HEK293 (cell line): Measurements from ENCODE around the gene PADI3.

ENCODE experiments used
- CTCF ChIA-PET: fragments of 350-600 bp; formaldehyde crosslinking; extraction: SDS; loops from one replicate; lab custom pipeline; 2021; ENCODE audit warnings: antibody characterized with exemption; lab: Yijun Ruan, JAX
- POLR2A ChIA-PET: fragments of 300-600 bp; formaldehyde crosslinking; extraction: SDS; loops from one replicate; lab custom pipeline; 2020; ENCODE audit warnings: antibody characterized with exemption, inconsistent platforms; lab: Yijun Ruan, JAX
- H3K27ac ChIP-seq: fragments of 200-500 bp; sonication (Bioruptor generic); 2 replicates; pipeline ENCODE4 v1.5.1; 2014; ENCODE audit warnings: low read depth, low read length, control low read depth, inconsistent platforms; ENCODE audit errors: extremely low read depth
- H3K36me3 ChIP-seq, 2 experiments: fragments of 200-500 bp in 1 of 2; sonication (Bioruptor generic) in 1 of 2; 1 replicate in 1 of 2; 2 replicates in 1 of 2; pipeline ENCODE4 v1.5.1; 2014 to 2017; ENCODE audit warnings: inconsistent platforms in 2 of 2, low read length in 2 of 2; ENCODE audit not compliant: control insufficient read depth in 2 of 2, insufficient read depth in 1 of 2
- H3K4me1 ChIP-seq: fragments of 200-500 bp; sonication (Bioruptor generic); 2 replicates; pipeline ENCODE4 v1.5.1; 2014; ENCODE audit warnings: mild to moderate bottlenecking, low read length, inconsistent platforms; ENCODE audit not compliant: control insufficient read depth, insufficient read depth
- H3K4me3 ChIP-seq: 2 replicates; pipeline ENCODE4 v1.5.1; 2011; ENCODE audit warnings: low read depth, mild to moderate bottlenecking, control low read depth, low read length, moderate library complexity
- H3K9me3 ChIP-seq: fragments of 200-500 bp; sonication (Bioruptor generic); 2 replicates; pipeline ENCODE4 v1.5.1; 2014; ENCODE audit warnings: low read depth, low read length, inconsistent platforms; ENCODE audit not compliant: control insufficient read depth, insufficient read depth
- CTCF ChIP-seq: fragments of 450-650 bp; formaldehyde crosslinking; IDR thresholded peaks from 2 replicates; pipeline ENCODE4 v1.5.1; 2016; ENCODE audit warnings: missing biosample characterization, missing genetic modification characterization
- GLI2 ChIP-seq: fragments of 450-650 bp; formaldehyde crosslinking; IDR thresholded peaks from 2 replicates; pipeline ENCODE4; 2017; ENCODE audit warnings: missing biosample characterization, missing genetic modification characterization, low read depth, borderline replicate concordance
- HOXA7 ChIP-seq: sonication (generic); formaldehyde crosslinking; IDR thresholded peaks from 2 replicates; pipeline ENCODE4 v1.8.1; 2022; ENCODE audit warnings: missing genetic modification reagents, borderline replicate concordance
- HOXD13 ChIP-seq: sonication (generic); formaldehyde crosslinking; IDR thresholded peaks from 2 replicates; pipeline ENCODE4 v1.8.0; 2022; ENCODE audit warnings: missing genetic modification reagents, borderline replicate concordance
- MZF1 ChIP-seq: fragments of 450-650 bp; formaldehyde crosslinking; IDR thresholded peaks from 2 replicates; pipeline ENCODE4 v1.5.1; 2017; ENCODE audit warnings: missing biosample characterization, missing genetic modification characterization, borderline replicate concordance
- PRDM6 ChIP-seq: fragments of 450-650 bp; formaldehyde crosslinking; IDR thresholded peaks from 2 replicates; pipeline ENCODE4 v1.5.1; 2017; ENCODE audit warnings: missing biosample characterization, missing genetic modification characterization
- SCRT2 ChIP-seq: fragments of 450-650 bp; formaldehyde crosslinking; IDR thresholded peaks from 2 replicates; pipeline ENCODE4 v1.5.1; 2016; ENCODE audit warnings: missing biosample characterization, missing genetic modification characterization
- ZBTB26 ChIP-seq: fragments of 450-650 bp; formaldehyde crosslinking; optimal IDR thresholded peaks from 2 replicates; pipeline ENCODE3; 2016; ENCODE audit warnings: missing biosample characterization, mild to moderate bottlenecking, missing genetic modification characterization
- ZFHX2 ChIP-seq: fragments of 450-650 bp; formaldehyde crosslinking; conservative IDR thresholded peaks from 2 replicates; pipeline ENCODE4 v1.5.1; 2016; ENCODE audit warnings: missing biosample characterization, missing genetic modification characterization
- ZNF148 ChIP-seq: fragments of 450-650 bp; formaldehyde crosslinking; IDR thresholded peaks from 2 replicates; pipeline ENCODE4 v1.5.0; 2017; ENCODE audit warnings: missing biosample characterization, missing genetic modification characterization, borderline replicate concordance
- ZNF16 ChIP-seq: fragments of 450-650 bp; formaldehyde crosslinking; IDR thresholded peaks from 2 replicates; pipeline ENCODE4 v1.5.1; 2016; ENCODE audit warnings: low read depth, missing biosample characterization, missing genetic modification characterization
- ZNF19 ChIP-seq: fragments of 450-650 bp; formaldehyde crosslinking; IDR thresholded peaks from 2 replicates; pipeline ENCODE4; 2016; ENCODE audit warnings: missing biosample characterization, missing genetic modification characterization, low read depth
- ZNF23 ChIP-seq: fragments of 450-650 bp; formaldehyde crosslinking; IDR thresholded peaks from 2 replicates; pipeline ENCODE4 v1.5.1; 2016; ENCODE audit warnings: missing biosample characterization, missing genetic modification characterization, borderline replicate concordance
- ZNF248 ChIP-seq: fragments of 450-650 bp; formaldehyde crosslinking; IDR thresholded peaks from 2 replicates; pipeline ENCODE4 v1.5.1; 2017; ENCODE audit warnings: missing biosample characterization, missing genetic modification characterization
- ZNF280C ChIP-seq: fragments of 450-650 bp; formaldehyde crosslinking; IDR thresholded peaks from 2 replicates; pipeline ENCODE4 v1.5.1; 2016; ENCODE audit warnings: missing biosample characterization, missing genetic modification characterization
- ZNF280D ChIP-seq: fragments of 450-650 bp; formaldehyde crosslinking; IDR thresholded peaks from 2 replicates; pipeline ENCODE4 v1.5.1; 2016; ENCODE audit warnings: missing biosample characterization, missing genetic modification characterization
- ZNF501 ChIP-seq: fragments of 450-650 bp; formaldehyde crosslinking; IDR thresholded peaks from 2 replicates; pipeline ENCODE4 v1.5.1; 2016; ENCODE audit warnings: missing biosample characterization, missing genetic modification characterization
- ZNF776 ChIP-seq: fragments of 450-650 bp; formaldehyde crosslinking; IDR thresholded peaks from 2 replicates; pipeline ENCODE4 v1.5.0; 2017; ENCODE audit warnings: missing biosample characterization, missing genetic modification characterization, borderline replicate concordance
- ZNF792 ChIP-seq: fragments of 450-650 bp; formaldehyde crosslinking; IDR thresholded peaks from 2 replicates; pipeline ENCODE4 v1.5.1; 2016; ENCODE audit warnings: missing biosample characterization, missing genetic modification characterization
- ZSCAN16 ChIP-seq: fragments of 450-650 bp; formaldehyde crosslinking; IDR thresholded peaks from 2 replicates; pipeline ENCODE4 v1.5.1; 2016; ENCODE audit warnings: missing biosample characterization, missing genetic modification characterization
- ZSCAN23 ChIP-seq: fragments of 450-650 bp; formaldehyde crosslinking; IDR thresholded peaks from 2 replicates; pipeline ENCODE4 v1.5.1; 2016; ENCODE audit warnings: missing biosample characterization, missing genetic modification characterization
- ZSCAN30 ChIP-seq: fragments of 450-650 bp; IDR thresholded peaks from 2 replicates; pipeline ENCODE4 v1.5.1; 2018; ENCODE audit warnings: missing biosample characterization, mild to moderate bottlenecking, missing genetic modification characterization, moderate library complexity
- ZXDB ChIP-seq: fragments of 450-650 bp; formaldehyde crosslinking; IDR thresholded peaks from 2 replicates; pipeline ENCODE4 v1.5.1; 2016; ENCODE audit warnings: missing biosample characterization, missing genetic modification characterization

Gene PADI3

GRCh38 chr1:17306921-17307320 is 58.0 kb downstream of the PADI3 start:
- Histone ChIP-seq H3K4me1 (no peaks in the 10 kb centered on the region), H3K27ac (no peak overlapping the region), H3K36me3 (no peaks in the 10 kb centered on the region), H3K4me3 (no peak overlapping the region), H3K9me3 (no peaks in the 10 kb centered on the region)
- ChIA-PET CTCF (interaction anchor here (0.6 to 1.4 kb wide), 2 partner anchors 15 to 33 kb away, joined by 3 read pairs; no protein-coding TSS in a partner anchor), POLR2A (no interaction called here)
- TF ChIP-seq ZNF148 (tag by site-specific recombination), result no peak
- TF ChIP-seq ZFHX2 (tag by site-specific recombination), result no peak
- no peak for TF ChIP-seq ZBTB26 (tag by site-specific recombination)
- no peak for TF ChIP-seq CTCF
- no peak for TF ChIP-seq PRDM6 (tag by site-specific recombination)
- no peak for TF ChIP-seq ZSCAN30 (tag by site-specific recombination)
- TF ChIP-seq HOXA7, result no peak
- no peak for TF ChIP-seq MZF1
- TF ChIP-seq SCRT2 (tag by site-specific recombination), result no peak
- no peak for TF ChIP-seq ZNF16 (tag by site-specific recombination)
- no peak for TF ChIP-seq ZNF280C (tag by site-specific recombination)
- no peak for TF ChIP-seq ZNF23 (tag by site-specific recombination)

- no peaks in the 10 kb centered on the region for H3K36me3 ChIP-seq
- H3K9me3 ChIP-seq, result no peaks in the 10 kb centered on the region
- ChIA-PET CTCF (interaction anchor here (0.6 to 1.4 kb wide), 3 partner anchors 15 to 49 kb away, joined by 3 read pairs; no protein-coding TSS in a partner anchor), POLR2A (no interaction called here)
- H3K4me3 ChIP-seq, result no peak overlapping the region
- H3K4me1 ChIP-seq, result no peaks in the 10 kb centered on the region
- H3K27ac ChIP-seq, result no peak overlapping the region
- no peak for TF ChIP-seq ZNF792 (tag by site-specific recombination)
- TF ChIP-seq ZXDB, result no peak
- TF ChIP-seq HOXD13 (CRISPR knock-in tag), result no peak
- TF ChIP-seq ZNF501, result no peak
- no peak for TF ChIP-seq ZSCAN23 (tag by site-specific recombination)
- TF ChIP-seq GLI2 (tag by site-specific recombination), result no peak
- TF ChIP-seq ZNF776 (tag by site-specific recombination), result no peak
- no peak for TF ChIP-seq ZNF280D (tag by site-specific recombination)
- no peak for TF ChIP-seq ZNF19 (tag by site-specific recombination)
- no peak for TF ChIP-seq ZNF248 (tag by site-specific recombination)
- TF ChIP-seq ZSCAN16, result no peak
Observed at GRCh38 chr1:17307329-17307728, 58.4 kb downstream of the PADI3 start.
